Activated CD8-positive, alpha-beta memory T cell treated with anti-CD3 and anti-CD28 coated beads for 36 hours (primary cell): ENCODE results near the gene SLITRK6. TPM values are rescaled to one million over a fixed set of nuclear protein-coding genes. Genes with fewer than 3 reads are reported as not detected.
"Not testable (repeated sequence)": the region's sequence is repeated elsewhere in the genome, so short reads cannot be mapped to it uniquely, and the experiment has no call there.

ENCODE experiments used
- CTCF ChIA-PET: fragments of 350-600 bp; sonication (Branson Sonifier 250); formaldehyde crosslinking; loops from one replicate; lab custom pipeline; 2021; ENCODE audit warnings: antibody characterized with exemption; lab: Charles Lee
- POLR2A ChIA-PET: fragments of 350-600 bp; sonication (Branson Sonifier 250); formaldehyde crosslinking; loops from one replicate; lab custom pipeline; 2021; ENCODE audit warnings: antibody characterized with exemption; lab: Charles Lee
- total RNA-seq, 2 experiments: library from RNA; stranded (reverse); gene quantifications; one replicate each; pipeline ENCODE4 v1.2.3, GENCODE V29; 2021

SLITRK6 gene
- not detected for total RNA-seq

- POLR2A ChIA-PET = no interaction called here
Measured at GRCh38 chr13:85799097-85799582, at the start of gene SLITRK6. SLITRK6 (minus strand) TSS chr13:85799419; CDS start chr13:85796508, 2,911 bp downstream.

GRCh38 chr13:85847012-85847411 is 47.8 kb upstream of the SLITRK6 start:
- ChIA-PET CTCF (no interaction called here), POLR2A (no interaction called here)

More at GRCh38 chr13:85799097-85799582, at the start of gene SLITRK6:
- CTCF ChIA-PET = no interaction called here

GRCh38 chr13:85841427-85841826 is 42.2 kb upstream of the SLITRK6 start:
- CTCF ChIA-PET = no interaction called here
- POLR2A ChIA-PET = no interaction called here

- POLR2A ChIA-PET = no interaction called here
- CTCF ChIA-PET = no interaction called here
Measured at GRCh38 chr13:85833921-85834320, 34.7 kb upstream of the SLITRK6 start.

GRCh38 chr13:85828094-85828684 is 29.0 kb upstream of the SLITRK6 start:
- POLR2A ChIA-PET = no interaction called here
- CTCF ChIA-PET = no interaction called here

- CTCF ChIA-PET = no interaction called here
Measured at GRCh38 chr13:85825454-85825853, 26.2 kb upstream of the SLITRK6 start.

GRCh38 chr13:85823832-85824231 is 24.6 kb upstream of the SLITRK6 start:
- CTCF ChIA-PET = no interaction called here
- POLR2A ChIA-PET = no interaction called here

More at GRCh38 chr13:85825454-85825853, 26.2 kb upstream of the SLITRK6 start:
- POLR2A ChIA-PET = no interaction called here

- CTCF ChIA-PET = no interaction called here
- POLR2A ChIA-PET = no interaction called here
Measured at GRCh38 chr13:85819513-85819912, 20.3 kb upstream of the SLITRK6 start.

- POLR2A ChIA-PET = no interaction called here
- CTCF ChIA-PET = no interaction called here
Measured at GRCh38 chr13:85816413-85816812, 17.2 kb upstream of the SLITRK6 start.

- POLR2A ChIA-PET = no interaction called here
- CTCF ChIA-PET = no interaction called here
Measured at GRCh38 chr13:85812282-85812681, 13.1 kb upstream of the SLITRK6 start.

- ChIA-PET CTCF (no interaction called here), POLR2A (no interaction called here)
Measured at GRCh38 chr13:85808811-85809210, 9.6 kb upstream of the SLITRK6 start.

GRCh38 chr13:85806553-85807175 is 7.4 kb upstream of the SLITRK6 start:
- POLR2A ChIA-PET = no interaction called here
- CTCF ChIA-PET = no interaction called here

GRCh38 chr13:85798556-85798955 is 663 bp downstream of the SLITRK6 start:
- POLR2A ChIA-PET = no interaction called here

GRCh38 chr13:85797311-85797710 is 1.9 kb downstream of the SLITRK6 start:
- ChIA-PET POLR2A (no interaction called here), CTCF (no interaction called here)

More at GRCh38 chr13:85798556-85798955, 663 bp downstream of the SLITRK6 start:
- CTCF ChIA-PET = no interaction called here

GRCh38 chr13:85785205-85785604 is 14.0 kb downstream of the SLITRK6 start:
- ChIA-PET POLR2A (no interaction called here), CTCF (no interaction called here)

GRCh38 chr13:85772367-85772766 is 26.9 kb downstream of the SLITRK6 start:
- CTCF ChIA-PET = no interaction called here
- POLR2A ChIA-PET = no interaction called here

- CTCF ChIA-PET = no interaction called here
- POLR2A ChIA-PET = no interaction called here
Measured at GRCh38 chr13:85771856-85772255, 27.4 kb downstream of the SLITRK6 start.

GRCh38 chr13:85768946-85769345 is 30.3 kb downstream of the SLITRK6 start:
- POLR2A ChIA-PET = no interaction called here

GRCh38 chr13:85755123-85755522 is 44.1 kb downstream of the SLITRK6 start:
- ChIA-PET CTCF (no interaction called here), POLR2A (no interaction called here)

More at GRCh38 chr13:85768946-85769345, 30.3 kb downstream of the SLITRK6 start:
- CTCF ChIA-PET = no interaction called here

- CTCF ChIA-PET, POLR2A ChIA-PET: not testable (repeated sequence)
Measured at GRCh38 chr13:85743201-85743770, 55.9 kb downstream of the SLITRK6 start.
